ENCODE measurements around the gene KCNN2. TPM values are rescaled to one million over a fixed set of nuclear protein-coding genes. Genes with fewer than 3 reads are reported as not detected.

The KCNN2 gene
- total and polyA plus RNA-seq, 7 donors = 0.31 to 8.2 (median 3.6) TPM; not detected in 2

GRCh38 chr5:114417519-114417918, 55.6 kb downstream of the KCNN2 start:
- WGBS, 2 donors = 76 to 86% methylated on average over 2 of the region's 2 CpGs
- H3K4me1 ChIP-seq = peaks cover 0 to 7% (median 2%) of the 10 kb centered on the region in 4 donors
- DNase-seq = no peak
- H3K9me3 ChIP-seq = no peaks in the 10 kb centered on the region
- no peaks in the 10 kb centered on the region for H3K36me3 ChIP-seq
- intact Hi-C loops (cut with DNase I) = no loop called here
- TF ChIP-seq CTCF (IDR thresholded peaks at IDR 0.05) = no peak
- no peak for TF ChIP-seq POLR2AphosphoS5 (IDR thresholded peaks at IDR 0.05)
- no peak for TF ChIP-seq POLR2A (IDR thresholded peaks at IDR 0.05)
- TF ChIP-seq EP300 (IDR thresholded peaks at IDR 0.05) = no peak
- H3K4me3 ChIP-seq = no peak overlapping the region
- no peak overlapping the region for H3K27ac ChIP-seq
- H3K27me3 ChIP-seq = no peaks in the 10 kb centered on the region

- H3K27me3 ChIP-seq = no peaks in the 10 kb centered on the region
- intact Hi-C loops (cut with DNase I) = no loop called here
- H3K4me3 ChIP-seq = no peak overlapping the region
- H3K4me1 ChIP-seq = no peaks in the 10 kb centered on the region
- TF ChIP-seq EP300 (IDR thresholded peaks at IDR 0.05) (no peak), POLR2A (IDR thresholded peaks at IDR 0.05) (no peak), POLR2AphosphoS5 (IDR thresholded peaks at IDR 0.05) (no peak), CTCF (IDR thresholded peaks at IDR 0.05) (no peak)
- no peak for DNase-seq
- no peak overlapping the region for H3K27ac ChIP-seq
- 65 to 81% methylated on average over 8 of the region's 8 CpGs for WGBS, 2 donors
- H3K36me3 ChIP-seq = no peaks in the 10 kb centered on the region
- no peaks in the 10 kb centered on the region for H3K9me3 ChIP-seq
Measured at GRCh38 chr5:114418176-114419066, 56.6 kb downstream of the KCNN2 start.

- H3K9me3 ChIP-seq = no peaks in the 10 kb centered on the region
- no peak overlapping the region for H3K4me3 ChIP-seq
- no peaks in the 10 kb centered on the region for H3K36me3 ChIP-seq
- H3K4me1 ChIP-seq = no peaks in the 10 kb centered on the region
- no peaks in the 10 kb centered on the region for H3K27me3 ChIP-seq
- H3K27ac ChIP-seq = no peak overlapping the region
- DNase-seq = no peak
- WGBS, 2 donors = 87 to 92% methylated on average over 1 of the region's 1 CpG
- intact Hi-C loops (cut with DNase I) = no loop called here
- TF ChIP-seq POLR2AphosphoS5 (IDR thresholded peaks at IDR 0.05) (no peak), CTCF (IDR thresholded peaks at IDR 0.05) (no peak), EP300 (IDR thresholded peaks at IDR 0.05) (no peak), POLR2A (IDR thresholded peaks at IDR 0.05) (no peak)
Measured at GRCh38 chr5:114419067-114419388, 57.2 kb downstream of the KCNN2 start.

DNA sequence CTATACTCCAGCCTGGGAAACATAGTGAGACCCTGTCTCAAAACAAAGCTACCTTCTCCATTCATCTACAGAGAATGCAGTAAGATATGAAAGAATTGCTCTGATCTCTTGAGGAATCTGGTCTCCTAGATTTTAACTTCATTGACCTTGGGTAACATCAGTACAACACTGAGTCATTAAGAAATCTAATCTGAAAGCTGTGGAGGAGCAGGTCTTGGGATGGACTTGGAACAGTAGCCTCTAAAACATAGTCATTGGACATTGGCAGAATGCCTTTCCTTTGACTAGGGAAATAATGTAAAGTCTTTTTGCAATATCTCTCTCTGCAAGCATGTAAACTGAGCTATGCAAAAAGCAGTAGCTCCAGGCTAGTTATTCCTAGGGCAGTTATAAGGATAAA, 58.1 kb downstream of the KCNN2 start:
- no peak overlapping the region for H3K27ac ChIP-seq
- H3K4me3 ChIP-seq = no peak overlapping the region
- H3K27me3 ChIP-seq = no peaks in the 10 kb centered on the region
- intact Hi-C loops (cut with DNase I) = no loop called here
- no peaks in the 10 kb centered on the region for H3K36me3 ChIP-seq
- H3K9me3 ChIP-seq = no peaks in the 10 kb centered on the region
- no peaks in the 10 kb centered on the region for H3K4me1 ChIP-seq
- TF ChIP-seq CTCF (IDR thresholded peaks at IDR 0.05) = no peak
- TF ChIP-seq EP300 (IDR thresholded peaks at IDR 0.05) = no peak
- TF ChIP-seq POLR2A (IDR thresholded peaks at IDR 0.05) = no peak
- no peak for TF ChIP-seq POLR2AphosphoS5 (IDR thresholded peaks at IDR 0.05)
- no peak for DNase-seq

- no peak for DNase-seq
- H3K4me3 ChIP-seq = no peak overlapping the region
- no peaks in the 10 kb centered on the region for H3K27me3 ChIP-seq
- H3K9me3 ChIP-seq = no peaks in the 10 kb centered on the region
- intact Hi-C loops (cut with DNase I) = no loop called here
- no peaks in the 10 kb centered on the region for H3K36me3 ChIP-seq
- no peaks in the 10 kb centered on the region for H3K4me1 ChIP-seq
- no peak for TF ChIP-seq CTCF (IDR thresholded peaks at IDR 0.05)
- TF ChIP-seq EP300 (IDR thresholded peaks at IDR 0.05) = no peak
- no peak for TF ChIP-seq POLR2AphosphoS5 (IDR thresholded peaks at IDR 0.05)
- TF ChIP-seq POLR2A (IDR thresholded peaks at IDR 0.05) = no peak
- no peak overlapping the region for H3K27ac ChIP-seq
- 95 to 98% methylated on average over 1 of the region's 1 CpG for WGBS, 2 donors
Measured at GRCh38 chr5:114427204-114427603, 65.3 kb downstream of the KCNN2 start.

All from sigmoid colon (tissue), 7 donors.